Psoas muscle (tissue), 8 donors: ENCODE measurements around the gene MAML2. TPM values are rescaled to one million over a fixed set of nuclear protein-coding genes. Genes with fewer than 3 reads are reported as not detected.

Source experiments
- ATAC-seq, 4 donors: fragments of 200-7000 bp; cut with Tn5 transposase; one replicate each; pipeline ENCODE4 v1.9.1; 2020; ENCODE audit warnings: moderate library complexity in 3 of 4, mild to moderate bottlenecking in 2 of 4
- DNase-seq, 2 donors: peaks; one replicate each; pipeline ENCODE4 v3.0.0-alpha.2; 2020
- H3K27ac ChIP-seq: fragments of 200-600 bp; one replicate; pipeline ENCODE4 v1.8.0; 2022
- H3K27me3 ChIP-seq, 3 donors: fragments of 200-600 bp in 1 of 3; one replicate each; pipeline versions ENCODE4 v1.6.1 to v1.8.0; 2013 to 2022; ENCODE audit warnings: low read length in 2 of 3, mild to moderate bottlenecking in 2 of 3, moderate library complexity in 1 of 3; ENCODE audit not compliant: insufficient read depth in 3 of 3
- H3K36me3 ChIP-seq, 2 donors: fragments of 200-600 bp in 1 of 2; one replicate each; pipeline versions ENCODE4 v1.6.1 to v1.8.0; 2013 to 2022; ENCODE audit warnings: low read depth in 1 of 2, mild to moderate bottlenecking in 1 of 2, moderate library complexity in 1 of 2; ENCODE audit not compliant: insufficient read depth in 1 of 2
- H3K4me1 ChIP-seq: fragments of 200-600 bp; one replicate; pipeline ENCODE4 v1.8.0; 2022
- H3K4me3 ChIP-seq: fragments of 200-600 bp; one replicate; pipeline ENCODE4 v1.8.0; 2022; ENCODE audit warnings: mild to moderate bottlenecking
- H3K9me3 ChIP-seq: fragments of 200-600 bp; one replicate; pipeline ENCODE4 v1.8.0; 2022
- WGBS, 3 donors: extraction: QIAGEN DNeasy Blood & Tissue Kit; methylation state at CpG; one replicate each; pipeline versions ENCODE4 v1.1.6 to v1.1.7; 2013; 5-methylcytosine and 5-hydroxymethylcytosine counted together
- intact Hi-C, 2 donors: fragments of 100-400 bp; cut with DNase I; formaldehyde crosslinking; loops; one replicate each; pipeline versions ENCODE4 v1.11.0 to v1.14.2; 2022
- polyA plus RNA-seq, 3 donors: library from polyadenylated mRNA; stranded (reverse); fragments of 200-250 nt; gene quantifications; one replicate each; pipeline ENCODE4 v1.2.3, GENCODE V29; 2013
- total RNA-seq, 4 donors: library from RNA; stranded (reverse); fragmentation: NEBNext Ultra II Directional in 2 of 4; extraction: Animal tissue kit (Norgen Biotek cat#: 25700) in 2 of 4; gene quantifications; one replicate each; pipeline versions ENCODE4 v1.2.1 to v1.2.4, GENCODE V29; 2021 to 2023
- TF ChIP-seq, protein P1 (sequence below): fragments of 200-600 bp; IDR thresholded peaks from one replicate; pipeline ENCODE4 v1.8.0; 2022; ENCODE audit warnings: antibody characterized with exemption
- donor health status: healthy with polysubstance abuse.
- donor health status: DM: no; HTN: no; CAD: no; lungs with moderate emphysema.
- donor health status: Bipolar disorder and iron deficiency.
- donor health status: healthy.
- donor health status: DM: yes; HTN: yes; CAD: no.
- donor health status: DM: no; HTN: no; CAD: no.
- donor health status: DM: no; HTN: no; CAD: no.
- donor health status: DM: yes; HTN: yes; CAD: no.

Gene MAML2
- total and polyA plus RNA-seq, 7 donors: 0.39 to 3.7 (median 1.5) TPM

DNA sequence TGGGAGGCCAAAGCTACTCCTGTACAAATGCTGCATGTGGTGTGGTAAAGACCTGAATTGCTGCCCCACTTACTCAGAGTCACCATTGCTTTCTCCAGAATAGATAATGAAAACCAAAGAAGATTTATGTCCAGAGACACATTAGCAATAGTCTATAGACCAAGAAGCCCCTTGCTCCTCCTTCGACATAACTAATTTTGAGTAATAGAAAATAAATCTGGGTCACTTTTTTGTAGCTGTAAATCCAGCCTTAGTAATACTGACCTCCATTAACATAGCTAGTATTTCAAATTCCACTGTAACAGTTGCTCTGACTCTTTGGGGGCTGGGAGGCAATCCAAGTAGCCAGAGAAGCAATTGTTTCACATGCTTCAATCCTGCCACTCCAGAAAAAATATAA lies 145.9 kb downstream of the MAML2 start:
- no peaks in the 10 kb centered on the region for H3K27me3 ChIP-seq
- DNase-seq (no peak), ATAC-seq (no peak)
- H3K36me3 ChIP-seq: no peaks in the 10 kb centered on the region
- H3K4me1 ChIP-seq: no peaks in the 10 kb centered on the region
- intact Hi-C loops: no loop called here
- no peaks in the 10 kb centered on the region for H3K9me3 ChIP-seq
- no peak overlapping the region for H3K27ac ChIP-seq
- TF ChIP-seq, protein P1, sequence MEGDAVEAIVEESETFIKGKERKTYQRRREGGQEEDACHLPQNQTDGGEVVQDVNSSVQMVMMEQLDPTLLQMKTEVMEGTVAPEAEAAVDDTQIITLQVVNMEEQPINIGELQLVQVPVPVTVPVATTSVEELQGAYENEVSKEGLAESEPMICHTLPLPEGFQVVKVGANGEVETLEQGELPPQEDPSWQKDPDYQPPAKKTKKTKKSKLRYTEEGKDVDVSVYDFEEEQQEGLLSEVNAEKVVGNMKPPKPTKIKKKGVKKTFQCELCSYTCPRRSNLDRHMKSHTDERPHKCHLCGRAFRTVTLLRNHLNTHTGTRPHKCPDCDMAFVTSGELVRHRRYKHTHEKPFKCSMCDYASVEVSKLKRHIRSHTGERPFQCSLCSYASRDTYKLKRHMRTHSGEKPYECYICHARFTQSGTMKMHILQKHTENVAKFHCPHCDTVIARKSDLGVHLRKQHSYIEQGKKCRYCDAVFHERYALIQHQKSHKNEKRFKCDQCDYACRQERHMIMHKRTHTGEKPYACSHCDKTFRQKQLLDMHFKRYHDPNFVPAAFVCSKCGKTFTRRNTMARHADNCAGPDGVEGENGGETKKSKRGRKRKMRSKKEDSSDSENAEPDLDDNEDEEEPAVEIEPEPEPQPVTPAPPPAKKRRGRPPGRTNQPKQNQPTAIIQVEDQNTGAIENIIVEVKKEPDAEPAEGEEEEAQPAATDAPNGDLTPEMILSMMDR: no peak
- no peak overlapping the region for H3K4me3 ChIP-seq
- 39 to 66% (median 52%) methylated on average over 1 of the region's 1 CpG for WGBS, 3 donors

DNA sequence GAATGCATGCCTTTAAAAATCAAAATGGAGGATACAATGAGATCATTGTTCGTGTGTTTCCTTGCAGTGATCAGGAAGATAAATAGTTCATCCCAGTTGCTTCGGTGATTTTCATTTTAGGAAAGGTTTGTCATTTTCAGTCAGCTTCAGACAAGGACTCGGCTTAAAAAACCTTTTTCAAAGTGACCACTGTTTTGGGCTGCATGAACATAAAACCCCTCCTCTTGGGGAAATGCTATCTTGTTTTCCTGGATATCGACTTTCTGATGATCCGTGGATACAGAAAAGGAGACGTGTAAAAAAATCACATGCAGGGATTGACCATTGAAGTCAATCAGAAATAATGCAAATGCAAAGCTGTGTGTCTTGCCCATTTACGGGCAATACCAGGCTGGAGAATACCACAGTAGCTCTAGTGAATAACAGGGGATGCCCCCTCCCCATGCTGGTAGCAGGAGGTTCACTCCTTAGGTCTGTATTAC lies 146.8 kb downstream of the MAML2 start:
- Histone ChIP-seq H3K36me3 (no peaks in the 10 kb centered on the region), H3K9me3 (no peaks in the 10 kb centered on the region), H3K27ac (no peak overlapping the region), H3K4me1 (no peaks in the 10 kb centered on the region), H3K27me3 (no peaks in the 10 kb centered on the region), H3K4me3 (no peak overlapping the region)
- intact Hi-C loops: no loop called here
- whole genome bisulfite sequencing, 3 donors: 45 to 65% (median 51%) methylated on average over 7 of the region's 7 CpGs
- TF ChIP-seq, protein P1: no peak
- ATAC-seq: no peak
- no peak for DNase-seq

GRCh38 chr11:96195671-96196070 lies 147.3 kb downstream of the MAML2 start:
- WGBS, 3 donors: 90 to 91% (median 90%) methylated on average over 3 of the region's 3 CpGs
- TF ChIP-seq, protein P1: no peak
- DNase-seq (no peak), ATAC-seq (no peak)
- intact Hi-C loops: no loop called here
- no peak overlapping the region for H3K4me3 ChIP-seq
- no peaks in the 10 kb centered on the region for H3K9me3 ChIP-seq
- H3K36me3 ChIP-seq: no peaks in the 10 kb centered on the region
- no peaks in the 10 kb centered on the region for H3K27me3 ChIP-seq
- no peak overlapping the region for H3K27ac ChIP-seq
- H3K4me1 ChIP-seq: no peaks in the 10 kb centered on the region

DNA sequence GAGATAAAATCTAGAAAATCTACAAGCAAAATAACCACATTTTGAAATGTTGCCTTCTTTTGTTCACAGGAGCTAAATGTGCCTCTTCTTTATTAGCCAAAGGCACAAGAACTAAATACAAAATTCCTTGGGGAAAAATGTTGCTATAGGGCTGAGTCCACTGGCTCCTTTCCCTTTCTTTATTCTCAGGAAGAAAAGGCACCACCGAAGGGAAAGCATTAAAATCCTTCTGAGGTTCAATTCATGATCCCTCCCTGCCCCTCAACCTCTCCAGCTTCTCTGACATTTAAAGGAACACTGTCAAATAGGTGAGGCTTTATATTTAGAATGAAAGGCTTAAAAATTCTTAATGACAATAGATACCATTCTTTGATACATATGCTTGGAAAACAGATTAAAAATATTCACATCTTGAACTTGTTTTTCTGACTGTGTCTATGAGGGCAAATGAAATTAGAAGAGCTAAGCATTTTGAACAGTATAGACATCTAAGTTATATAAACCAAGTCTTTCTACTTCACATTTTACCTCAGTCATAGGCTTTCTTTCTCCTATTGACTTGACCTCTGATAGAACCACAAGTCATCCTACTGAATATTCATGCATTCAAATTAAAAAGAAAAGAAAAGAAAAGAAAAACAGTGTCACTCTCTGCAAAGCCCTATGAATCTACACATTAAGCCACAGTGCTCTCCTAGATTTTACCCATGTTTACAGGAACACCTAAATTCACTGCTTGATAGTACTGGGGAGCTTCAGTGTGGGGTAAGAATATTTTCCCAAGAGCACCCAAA lies 148.2 kb downstream of the MAML2 start:
- TF ChIP-seq, protein P1: no peak

More for the DNA sequence above, 148.2 kb downstream of the MAML2 start:
- no peak overlapping the region for H3K27ac ChIP-seq
- H3K4me3 ChIP-seq: no peak overlapping the region
- no peaks in the 10 kb centered on the region for H3K9me3 ChIP-seq
- ATAC-seq: no peak
- H3K4me1 ChIP-seq: no peaks in the 10 kb centered on the region
- 7 to 24% (median 16%) methylated on average over 1 of the region's 1 CpG for WGBS, 3 donors
- H3K36me3 ChIP-seq: no peaks in the 10 kb centered on the region
- no peak for DNase-seq
- intact Hi-C loops: no loop called here
- no peaks in the 10 kb centered on the region for H3K27me3 ChIP-seq
